HG03196 (cell line): ENCODE measurements around the gene WASHC3.

Experiments
- ATAC-seq: cut with Tn5 transposase; IDR thresholded peaks from one replicate; pipeline ENCODE4 v1.9.1; 2021; ENCODE audit not compliant: unreplicated experiment

WASHC3 gene

GRCh38 chr12:101982307-101982706, 79.5 kb downstream of the WASHC3 start:
- ATAC-seq = no peak

GRCh38 chr12:101981868-101982267, 79.9 kb downstream of the WASHC3 start:
- ATAC-seq = no peak

- no peak for ATAC-seq
Measured at GRCh38 chr12:101968770-101969169, 93.0 kb downstream of the WASHC3 start.

GRCh38 chr12:101967506-101967905, 94.3 kb downstream of the WASHC3 start:
- ATAC-seq = no peak

GRCh38 chr12:101966496-101966895, 95.3 kb downstream of the WASHC3 start:
- no peak for ATAC-seq

- no peak for ATAC-seq
Measured at GRCh38 chr12:101963697-101964096, 98.1 kb downstream of the WASHC3 start.
